Activated CD8-positive, alpha-beta memory T cell treated with anti-CD3 and anti-CD28 coated beads for 4 hours (primary cell): ENCODE measurements around the gene BTBD16.
A peak's percentile ranks its signal among the peaks of the same experiment; 100 is the strongest.

Experiments used
- DNase-seq, 2 donors: peaks; one replicate each; pipeline ENCODE4 v3.0.0-alpha.2; 2020; ENCODE audit warnings: low read depth in 2 of 2

BTBD16 gene

DNA sequence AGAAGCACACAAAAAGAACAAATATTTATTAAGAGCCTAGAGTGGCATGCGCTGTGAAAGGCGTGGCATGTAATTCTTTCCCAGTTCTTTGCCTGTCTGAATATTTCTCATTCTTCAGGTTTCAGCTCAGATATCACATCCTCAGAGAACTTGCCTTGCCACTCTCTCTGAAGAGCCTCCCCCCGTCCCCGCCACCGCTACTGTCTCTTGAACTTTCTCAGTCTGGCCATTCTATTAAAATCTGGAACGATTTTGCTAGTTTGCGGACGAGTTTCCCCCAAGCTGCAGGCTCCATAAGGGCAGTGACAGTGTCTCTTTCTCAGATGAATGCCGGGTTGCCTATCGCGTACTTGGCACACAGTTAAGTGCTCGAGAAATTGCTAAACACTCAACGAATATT lies 102.6 kb downstream of the BTBD16 start:
- DNase-seq, result no peak

DNA sequence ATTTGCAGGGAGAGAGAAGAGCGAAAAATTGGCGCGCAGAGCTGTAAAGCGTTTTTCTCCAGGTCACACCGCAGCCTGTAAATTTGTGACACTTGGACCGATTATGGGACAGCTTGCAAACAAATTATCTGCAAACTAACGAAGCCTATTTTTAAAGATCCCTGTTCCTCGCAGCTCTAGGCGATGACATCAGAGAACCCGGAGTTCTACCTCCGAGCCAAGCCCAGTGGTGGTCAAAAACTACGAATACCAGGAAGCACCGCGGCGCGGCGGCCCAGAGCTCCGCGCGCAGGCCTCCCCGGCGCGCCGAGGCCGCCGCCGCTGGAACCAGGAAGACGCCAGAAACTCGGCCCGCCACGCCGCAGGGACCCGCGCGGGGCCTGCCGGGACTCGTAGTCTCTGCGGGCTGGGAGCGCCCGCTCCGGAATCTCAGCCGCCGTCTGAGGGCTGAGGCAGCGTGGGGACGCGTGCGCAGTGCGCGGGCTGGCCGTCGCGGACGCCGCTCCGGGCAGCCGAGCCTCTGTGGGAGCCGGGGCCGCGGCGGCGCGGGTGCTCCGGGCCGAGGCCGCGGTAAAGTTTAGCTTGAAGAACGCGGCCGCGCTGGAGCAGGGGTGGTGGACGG lies 103.3 kb downstream of the BTBD16 start, which contains the start of gene PLEKHA1:
TSS of gene PLEKHA1 (plus strand) at position 472 of the 622 bp plus-strand sequence. CDS start 18,493 bp downstream, outside the sequence.
- peak; percentile 84 to 86 for DNase-seq

DNA sequence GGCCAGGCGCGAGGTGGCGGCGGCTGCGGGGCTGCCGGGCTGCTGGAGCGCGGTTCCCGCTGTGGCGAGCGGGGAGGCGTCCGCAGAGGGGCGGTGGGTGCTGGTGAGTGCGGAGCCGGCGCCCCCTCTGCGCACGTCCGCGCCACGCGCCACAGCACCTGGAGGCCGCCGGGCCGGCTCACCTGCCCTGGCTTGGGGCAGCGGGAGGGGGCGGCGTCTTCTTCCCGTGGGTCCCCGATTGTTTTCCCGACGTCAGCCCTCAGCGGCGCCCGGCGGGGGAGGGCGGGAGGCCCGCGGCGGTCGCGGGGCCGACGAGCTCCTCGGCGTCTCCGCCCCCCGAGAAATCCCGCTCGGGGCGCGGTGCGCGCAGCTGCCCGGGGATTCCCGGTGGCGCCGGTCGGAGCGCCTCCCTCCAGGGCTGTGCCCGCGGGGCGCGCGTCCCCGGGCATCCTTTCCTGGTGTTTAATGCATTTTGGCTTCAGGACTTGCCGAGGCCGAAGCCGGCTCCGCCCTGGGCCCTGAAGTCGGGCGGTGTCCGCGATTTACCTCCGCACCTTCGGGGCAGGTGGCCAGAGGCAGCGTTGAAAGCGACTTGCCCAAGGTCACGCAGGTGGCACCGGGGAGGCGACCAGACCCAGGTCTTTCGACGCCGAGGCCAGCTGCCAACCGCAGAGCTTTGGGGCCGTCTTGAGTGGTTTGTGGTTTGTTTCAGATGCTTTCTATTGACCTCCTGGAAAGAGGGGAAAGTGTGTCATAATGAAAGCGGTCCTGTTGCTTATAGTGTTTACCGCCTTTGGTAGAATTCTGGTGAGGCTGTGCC lies 104.0 kb downstream of the BTBD16 start:
- DNase-seq, result peak; percentile 35 to 40

DNA sequence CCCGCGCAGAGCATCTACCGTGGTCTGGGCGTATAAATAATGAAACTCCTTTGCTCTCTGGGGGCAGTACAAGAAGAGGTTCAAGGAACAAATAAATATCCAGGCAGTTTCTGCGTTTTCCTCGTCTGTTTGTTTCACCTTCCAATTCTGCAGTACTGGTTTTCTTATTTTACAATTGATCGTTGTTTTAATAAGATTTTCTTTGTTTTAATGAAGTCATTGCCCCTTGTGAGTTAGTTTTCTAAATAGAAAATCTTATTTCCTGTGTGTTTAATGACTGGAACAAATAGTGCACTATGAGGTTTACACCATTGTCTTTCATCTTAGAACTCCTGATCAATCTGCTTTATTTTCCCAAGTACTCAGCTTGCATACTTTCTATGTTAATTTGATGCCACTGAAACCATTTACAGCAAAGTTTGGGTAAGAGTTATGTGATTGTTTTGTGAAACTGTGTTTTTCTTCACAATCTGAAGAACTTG lies 104.6 kb downstream of the BTBD16 start:
- no peak for DNase-seq

DNA sequence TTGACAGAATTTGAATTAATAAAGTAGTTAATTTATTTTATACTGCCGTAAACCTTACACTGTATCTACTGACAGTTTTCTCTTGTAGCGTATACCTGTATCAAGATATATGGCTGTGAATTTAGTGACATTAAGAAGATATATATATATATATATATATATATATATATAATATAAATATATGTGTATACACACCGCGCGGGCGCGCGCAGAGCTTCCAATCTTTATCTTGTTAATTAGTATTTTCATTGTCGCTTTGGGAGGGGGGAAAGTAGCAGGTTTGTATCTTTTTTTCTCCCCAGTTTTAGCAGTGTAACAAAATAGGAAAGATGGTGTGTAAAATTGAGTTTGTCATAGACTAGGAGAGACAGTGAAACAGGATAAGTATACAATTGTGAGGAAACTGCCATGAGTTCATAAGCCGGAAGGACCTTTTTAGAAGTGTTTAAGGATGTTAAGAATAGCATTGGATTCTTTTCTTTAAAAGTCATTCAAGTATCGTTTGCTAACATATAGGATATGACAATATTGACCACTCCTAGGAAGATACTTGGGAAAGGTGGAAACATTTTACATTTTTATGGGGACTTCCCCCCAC lies 105.4 kb downstream of the BTBD16 start:
- DNase-seq, result no peak

DNA sequence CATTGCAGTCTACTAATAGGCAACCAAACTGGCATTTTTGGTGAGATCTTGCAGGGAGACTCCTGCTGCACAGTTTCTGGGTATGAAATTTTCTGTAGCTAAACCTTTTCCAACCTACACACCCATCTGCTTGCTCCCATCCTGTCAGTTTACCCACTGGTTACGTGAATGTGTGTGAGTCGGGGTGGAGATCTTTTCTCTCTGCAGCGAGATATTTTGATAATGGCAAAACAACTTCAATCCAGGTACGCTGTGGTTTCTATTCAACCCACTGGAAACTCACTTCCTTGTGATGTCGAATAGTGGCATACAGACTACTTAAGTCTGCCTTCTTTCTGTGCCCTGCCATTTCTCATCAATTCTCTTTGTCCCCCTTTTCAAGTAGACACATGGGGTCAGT lies 107.9 kb downstream of the BTBD16 start:
- DNase-seq, result no peak

DNA sequence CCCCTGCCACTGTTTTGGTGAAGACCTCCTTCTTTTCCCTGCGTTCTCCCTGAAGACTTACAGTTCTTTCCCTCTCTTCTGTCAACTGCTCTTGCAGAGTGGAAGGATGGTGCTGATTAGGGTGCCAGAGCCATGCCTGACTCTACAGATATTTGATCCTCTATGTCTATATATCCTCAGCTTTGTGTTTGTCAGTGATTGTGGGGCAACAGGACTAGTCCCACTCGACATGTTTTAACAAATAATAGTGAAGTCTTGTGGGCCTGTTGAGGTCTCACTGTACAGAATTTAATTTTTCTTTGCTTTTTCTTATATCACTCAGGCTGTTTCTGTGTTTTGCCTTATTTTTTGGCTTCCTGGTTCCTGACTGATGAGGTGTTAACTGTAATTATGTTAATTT lies 108.4 kb downstream of the BTBD16 start:
- no peak for DNase-seq

DNA sequence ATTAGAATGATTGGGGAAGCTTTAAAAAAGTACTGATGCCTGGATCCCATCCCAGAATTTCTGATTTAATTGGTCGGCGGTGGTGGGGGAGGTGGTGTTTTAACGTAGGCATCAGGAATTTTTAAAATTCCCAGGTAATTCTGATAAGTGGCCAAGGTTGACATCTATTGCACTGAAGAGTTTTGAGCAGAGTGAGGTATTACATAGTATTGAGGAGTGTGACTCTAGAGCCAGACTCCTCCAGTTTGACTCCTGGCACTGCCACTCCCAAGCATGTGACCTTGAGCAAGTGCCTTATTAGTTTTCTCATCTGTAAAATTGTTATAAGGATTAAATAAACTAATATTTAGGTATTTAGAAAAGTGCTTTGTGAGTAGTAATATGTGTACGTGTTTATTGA lies 109.6 kb downstream of the BTBD16 start:
- DNase-seq, result no peak

DNA sequence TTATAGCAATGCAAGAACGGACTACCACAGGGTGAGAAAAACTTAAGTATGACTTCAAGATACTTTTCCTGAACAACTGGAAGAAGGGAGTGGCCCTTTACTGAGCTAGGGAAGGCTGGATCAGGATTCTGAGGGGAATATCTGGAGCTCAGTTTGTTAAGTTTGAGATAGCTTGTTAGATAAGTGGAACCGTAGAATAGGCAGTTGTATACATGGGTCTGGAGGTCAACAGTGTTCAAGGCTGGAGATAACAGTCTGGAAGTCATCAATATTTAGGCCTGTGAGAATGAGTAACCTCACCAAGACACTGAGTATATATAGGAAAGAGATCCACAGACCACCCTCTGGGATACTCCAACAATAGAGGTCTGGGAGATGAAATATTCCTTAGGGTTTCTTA lies 110.6 kb downstream of the BTBD16 start:
- no peak for DNase-seq

DNA sequence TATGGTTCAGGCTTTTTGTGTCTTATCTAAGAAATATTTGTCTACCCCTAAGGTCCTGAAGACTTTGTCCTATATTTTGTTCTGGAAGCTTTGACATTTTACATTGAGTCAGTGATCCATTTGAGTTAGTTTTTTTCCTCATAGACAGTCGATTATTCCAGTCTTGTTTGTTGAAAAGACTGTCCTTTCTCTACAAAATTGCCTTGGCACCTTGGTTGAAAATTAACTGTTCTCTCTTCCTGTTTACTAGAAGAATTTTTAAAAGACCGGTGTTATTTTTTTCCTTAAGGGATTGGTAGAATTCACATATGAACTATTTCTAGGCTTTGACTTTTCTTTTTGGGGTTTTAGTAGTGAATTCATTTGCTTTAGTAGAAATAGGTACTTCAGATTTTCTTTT lies 115.4 kb downstream of the BTBD16 start:
- DNase-seq, result no peak

DNA sequence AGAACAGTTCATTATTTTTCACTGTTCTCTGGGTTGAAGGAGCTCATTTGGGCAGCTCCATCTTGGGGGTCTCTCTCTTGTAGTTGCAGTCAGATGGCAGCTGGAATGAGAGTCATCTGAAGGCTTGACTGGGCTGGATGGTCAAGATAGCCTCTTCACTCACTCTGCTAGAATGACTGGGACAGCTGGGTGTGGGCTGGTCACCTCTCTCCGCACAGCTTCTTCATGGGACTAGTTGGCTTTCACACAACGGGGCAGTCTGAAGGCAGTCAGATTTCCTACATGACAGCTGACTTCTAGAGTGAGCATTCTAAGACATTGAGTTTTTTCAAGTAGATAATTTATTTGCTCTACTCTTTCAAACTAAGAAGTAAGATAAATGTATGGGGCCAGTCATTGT lies 116.5 kb downstream of the BTBD16 start:
- no peak for DNase-seq
